ENCODE measurements around the gene CLDN14. TPM values are rescaled to one million over a fixed set of nuclear protein-coding genes. Genes with fewer than 3 reads are reported as not detected.

Gene CLDN14
- polyA plus RNA-seq, 3 donors, result 2.3 to 6.8 (median 4.5) TPM

DNA sequence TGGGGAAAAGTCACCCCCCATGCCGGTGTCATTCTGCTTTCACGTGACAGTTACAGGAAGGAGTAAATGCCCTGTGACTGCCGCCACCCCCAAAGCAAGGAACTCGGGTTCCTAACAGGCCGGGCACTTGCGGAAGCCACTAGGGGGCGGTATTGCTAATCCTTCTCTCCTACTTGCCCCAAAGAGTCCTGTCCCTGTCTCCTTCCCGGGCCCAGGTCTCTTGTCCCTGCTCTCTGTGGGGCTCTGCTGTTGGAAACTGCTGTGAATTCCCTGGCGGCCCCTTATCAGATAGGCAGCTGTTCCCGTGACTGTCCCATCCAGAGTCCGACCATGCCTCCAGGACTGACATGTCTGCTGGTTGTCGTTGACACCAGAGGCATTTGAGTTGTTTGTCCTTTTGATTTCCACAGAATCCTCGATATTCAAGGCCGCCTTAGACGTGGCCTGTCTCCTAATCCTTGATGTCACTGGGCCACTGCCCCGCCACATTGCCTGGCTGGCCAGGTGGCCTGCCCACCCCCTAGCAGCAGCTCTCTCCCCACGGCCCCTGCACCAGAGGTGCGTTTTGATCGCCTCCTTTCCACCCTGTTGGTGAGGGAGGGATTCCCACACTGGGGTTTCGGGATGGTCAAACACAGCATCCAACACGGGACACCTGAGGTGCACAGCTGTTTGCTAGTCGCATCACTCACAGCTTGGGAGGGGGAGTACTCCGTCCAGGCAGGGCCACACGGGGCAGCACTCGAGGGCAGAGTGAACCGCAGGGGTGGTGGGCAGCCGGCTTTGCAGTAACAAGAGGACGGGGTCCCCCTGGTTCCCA lies 57.4 kb downstream of the CLDN14 start:
- DNase-seq (ENCODE audit: extremely low read depth in 1 of 11, low read depth in 9 of 11, low spot score in 4 of 11), result peak in 5 of 11 donors; percentile 29 to 40 (median 34)

DNA sequence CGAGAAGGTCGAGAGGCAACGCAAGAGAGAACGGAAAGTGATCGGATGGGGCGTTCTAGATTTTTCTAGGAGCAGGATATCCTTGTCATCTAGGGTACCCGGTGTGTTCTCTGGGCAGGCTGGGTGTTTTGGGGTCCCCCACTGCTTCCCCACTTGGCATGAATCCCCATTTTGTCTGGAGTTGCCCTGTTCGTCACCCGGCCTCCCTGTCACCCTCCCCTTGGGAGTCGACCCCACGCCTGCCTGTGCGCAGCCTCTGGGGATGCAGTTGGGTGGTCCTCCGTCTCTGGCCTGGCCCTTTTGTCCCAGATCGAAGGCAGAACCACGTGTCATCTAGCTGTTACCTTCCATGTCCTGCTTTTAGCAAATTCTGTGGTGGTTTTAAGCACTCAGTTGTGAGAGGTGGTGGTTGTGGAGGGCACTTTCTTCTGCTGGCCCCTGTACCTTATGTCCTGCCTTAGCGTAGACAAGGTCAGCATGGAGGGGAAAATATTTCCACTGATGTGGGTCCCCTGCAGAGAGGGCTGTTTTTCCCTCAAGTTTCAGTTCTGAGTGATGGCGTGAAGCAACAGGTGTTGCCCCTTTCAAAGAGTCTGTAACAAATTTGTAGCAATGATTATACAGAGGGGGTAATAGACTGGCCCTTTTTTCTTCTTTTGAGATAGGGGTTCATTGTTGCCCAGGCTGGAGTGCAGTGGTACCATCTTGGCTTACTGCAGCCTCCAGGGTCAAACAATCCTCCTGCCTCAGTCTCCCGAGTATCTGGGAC lies 59.2 kb downstream of the CLDN14 start:
- DNase-seq (ENCODE audit: extremely low read depth in 1 of 11, low read depth in 9 of 11, low spot score in 4 of 11), result no peak

DNA sequence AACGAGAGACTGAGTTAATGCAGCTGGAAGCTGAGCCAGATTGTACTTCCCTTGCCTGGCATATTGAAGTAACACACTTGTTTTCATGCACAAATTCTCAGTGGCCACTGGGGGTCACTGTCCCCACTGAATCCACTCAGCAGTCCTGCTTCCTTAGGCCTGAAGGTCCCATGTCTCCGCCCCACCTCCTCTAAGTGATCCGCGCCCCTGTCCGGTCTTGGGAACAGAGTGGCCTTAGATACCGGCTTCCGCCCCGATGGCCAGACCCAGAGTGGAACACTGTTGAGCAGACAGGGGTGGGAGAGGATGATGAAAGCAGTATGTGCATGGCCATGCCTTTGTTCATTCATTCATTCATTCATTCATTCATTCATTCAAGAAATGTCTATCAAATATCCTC lies 59.9 kb downstream of the CLDN14 start:
- peak; percentile 63 to 91 (median 86) for DNase-seq (ENCODE audit: extremely low read depth in 1 of 11, low read depth in 9 of 11, low spot score in 4 of 11)

DNA sequence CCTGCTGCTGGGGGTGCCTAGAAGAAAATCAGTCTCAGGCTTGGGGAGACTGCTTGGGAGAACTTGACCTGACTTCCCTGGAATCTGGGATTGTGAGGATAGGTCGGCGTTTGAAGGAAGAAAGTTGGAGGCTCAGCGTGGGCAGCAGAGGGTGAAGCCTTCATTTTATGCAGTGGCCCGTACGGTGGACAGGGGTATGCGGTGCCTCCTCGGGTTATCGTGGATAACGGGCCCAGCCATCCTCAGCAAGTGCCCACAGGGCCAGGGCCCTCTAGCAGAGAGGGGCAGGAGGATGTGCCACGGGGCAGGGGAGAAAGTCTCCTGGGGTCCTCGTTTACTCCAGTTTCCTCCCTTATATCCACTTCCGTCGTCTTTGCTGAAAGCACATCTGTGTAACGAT lies 60.7 kb downstream of the CLDN14 start:
- no peak for DNase-seq (ENCODE audit: extremely low read depth in 1 of 11, low read depth in 9 of 11, low spot score in 4 of 11)

DNA sequence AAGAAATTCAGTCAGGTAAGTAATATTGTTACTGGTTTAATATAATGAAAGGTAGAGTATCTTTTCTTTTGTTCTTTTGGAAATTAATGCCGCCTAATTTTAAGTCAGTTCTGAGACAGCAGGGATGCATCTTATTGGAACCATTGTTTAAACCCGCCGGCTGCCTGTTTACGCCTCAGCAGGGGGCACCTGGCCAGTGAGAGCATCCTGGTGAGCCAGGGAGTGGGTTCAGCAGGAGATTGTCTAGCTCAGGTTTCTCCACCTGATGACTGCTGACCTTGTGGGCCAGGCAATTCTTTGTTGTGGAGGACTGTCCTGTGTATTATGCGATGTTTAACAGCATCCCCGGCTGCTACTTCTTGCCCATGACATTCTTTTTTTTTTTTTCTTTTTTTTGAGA lies 64.5 kb downstream of the CLDN14 start:
- no peak for DNase-seq (ENCODE audit: extremely low read depth in 1 of 11, low read depth in 9 of 11, low spot score in 4 of 11)

DNA sequence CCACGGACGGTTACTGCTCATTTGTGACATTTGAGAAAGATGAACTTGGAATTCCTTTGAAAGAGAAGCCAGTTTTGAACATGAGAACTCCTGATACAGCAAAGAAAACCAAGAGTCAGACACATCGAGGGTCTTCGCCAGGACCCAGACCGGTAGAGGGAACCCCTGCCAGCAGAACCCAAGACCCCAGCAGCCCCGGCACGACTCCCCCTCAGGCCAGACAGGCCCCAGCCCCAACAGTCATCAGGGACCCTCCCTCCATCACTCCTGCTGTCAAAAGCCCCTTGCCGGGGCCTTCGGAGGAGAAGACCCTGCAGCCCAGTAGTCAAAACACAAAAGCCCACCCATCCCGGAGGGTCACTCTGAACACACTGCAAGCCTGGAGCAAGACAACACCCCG lies 67.0 kb downstream of the CLDN14 start:
- DNase-seq (ENCODE audit: extremely low read depth in 1 of 11, low read depth in 9 of 11, low spot score in 4 of 11), result no peak

DNA sequence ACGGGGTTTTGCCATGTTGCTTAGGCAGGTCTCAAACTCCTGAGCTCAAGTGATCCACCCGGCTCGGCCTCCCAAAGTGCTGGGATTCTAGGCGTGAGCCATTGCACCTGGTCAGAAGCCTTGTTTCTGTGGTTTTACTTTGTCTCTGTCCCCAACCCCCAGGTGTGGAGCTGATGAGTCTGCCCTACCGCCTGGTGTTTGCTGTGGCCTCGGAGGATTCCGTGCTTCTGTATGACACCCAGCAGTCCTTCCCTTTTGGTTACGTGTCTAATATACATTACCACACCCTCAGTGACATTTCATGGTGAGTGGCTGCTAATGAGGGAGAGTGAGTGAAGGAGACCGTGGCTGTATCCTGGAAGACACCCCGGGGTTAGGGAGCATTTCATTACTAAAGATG lies 68.6 kb downstream of the CLDN14 start:
- DNase-seq (ENCODE audit: extremely low read depth in 1 of 11, low read depth in 9 of 11, low spot score in 4 of 11), result no peak

Other genes with a start within 250 kb of the CLDN14 start
- 10 to 100 TPM; 35.6 to 45.7 (median 43.9) TPM for gene MORC3, start 159.9 kb downstream of the CLDN14 start, polyA plus RNA-seq (ENCODE audit: insufficient read length in 3 of 3)
- gene CHAF1B, start 94.7 kb downstream of the CLDN14 start, polyA plus RNA-seq (ENCODE audit: insufficient read length in 3 of 3), result 10 to 100 TPM in 1 of 3 donors, 1 to 10 TPM in 2; 6.8 to 12.5 (median 8.6) TPM
- 10 to 100 TPM; 20.6 to 33.7 (median 27.9) TPM for gene SIM2, start 219.0 kb upstream of the CLDN14 start, polyA plus RNA-seq (ENCODE audit: insufficient read length in 3 of 3)

Measured in renal cortex interstitium (tissue), 11 donors.